NOMO-1 treated with DMSO at 0.1 percent for 48 hours (cell line): ENCODE results near the gene CDKN1B.

Source experiments
- DNase-seq: peaks from one replicate; lab custom pipeline; 2025; ENCODE audit not compliant: unreplicated experiment; lab: John Stamatoyannopoulos, UW

CDKN1B gene

GRCh38 chr12:12749433-12749832 is 32.3 kb downstream of the CDKN1B start:
- no peak for DNase-seq

DNA sequence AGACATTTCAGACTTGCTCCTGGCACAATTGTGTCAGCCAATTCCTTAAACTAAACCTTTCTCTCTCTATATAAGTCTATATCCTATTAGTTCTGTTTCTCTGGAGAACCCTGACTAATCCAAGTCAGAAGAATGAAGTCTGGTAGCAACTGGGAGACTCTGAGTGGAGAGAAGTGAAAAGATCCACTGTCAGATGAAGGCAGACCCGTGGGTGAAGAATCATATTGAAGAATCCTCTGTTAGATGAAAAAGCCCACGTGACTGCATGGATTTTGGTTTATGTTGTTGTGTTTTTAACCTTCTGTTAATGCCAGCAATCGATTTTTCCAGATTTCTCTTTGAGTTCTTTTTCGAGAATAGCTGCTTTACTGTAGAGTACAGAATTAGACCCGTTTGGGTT is 38.8 kb downstream of the CDKN1B start:
- DNase-seq: no peak

- DNase-seq: no peak
Observed at GRCh38 chr12:12757121-12757520, 40.0 kb downstream of the CDKN1B start.

DNA sequence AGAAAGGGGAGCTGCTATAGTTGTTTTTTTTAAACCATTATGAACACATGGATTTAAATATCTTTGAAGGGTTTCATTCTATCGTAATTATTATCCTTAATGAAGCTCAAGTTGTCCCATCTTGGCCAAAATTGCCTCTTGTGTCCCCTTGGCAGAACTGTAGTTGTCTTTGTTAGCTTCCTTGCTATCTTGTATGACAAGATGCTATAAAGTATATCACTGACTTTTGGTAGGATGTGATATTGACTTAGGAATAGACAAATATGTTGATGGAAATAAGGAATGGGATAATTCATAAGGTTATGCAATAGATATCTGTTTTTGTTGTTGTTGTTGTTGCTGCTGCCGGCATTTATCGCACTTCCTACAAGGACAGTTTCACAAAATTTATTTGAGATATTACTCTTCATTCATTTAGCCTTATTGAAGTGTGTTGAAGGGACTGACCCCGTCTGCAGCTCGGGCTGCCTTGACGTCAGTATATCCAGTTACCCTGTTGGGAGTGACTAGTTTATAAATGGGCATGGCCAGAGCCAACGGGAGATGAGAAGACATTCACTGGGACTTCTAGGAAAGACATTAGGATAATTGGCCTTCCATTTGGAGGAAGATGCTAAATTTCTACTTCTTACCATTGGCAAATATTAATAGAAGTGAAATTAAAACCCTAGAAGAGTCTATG is 42.2 kb downstream of the CDKN1B start:
- DNase-seq: no peak

DNA sequence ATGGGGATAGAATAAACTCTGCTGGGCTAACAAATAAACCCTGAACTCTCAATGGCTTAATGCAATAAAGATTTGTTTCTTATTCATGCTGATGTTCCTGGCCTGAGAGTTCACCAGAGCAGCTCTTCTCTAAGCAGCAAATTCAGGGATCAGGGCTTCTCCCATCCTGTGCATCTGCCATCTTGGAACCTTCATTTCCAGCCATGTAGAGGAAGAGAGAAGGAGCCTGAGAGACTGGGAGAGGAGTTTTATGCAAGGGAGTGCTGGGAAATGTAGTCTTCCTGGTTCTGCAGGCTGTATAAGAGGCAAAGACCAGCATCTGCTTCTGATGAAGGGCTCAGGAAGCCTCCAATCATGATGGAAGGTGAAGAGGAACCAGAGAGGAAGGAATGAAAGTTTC is 47.7 kb downstream of the CDKN1B start:
- DNase-seq: no peak

DNA sequence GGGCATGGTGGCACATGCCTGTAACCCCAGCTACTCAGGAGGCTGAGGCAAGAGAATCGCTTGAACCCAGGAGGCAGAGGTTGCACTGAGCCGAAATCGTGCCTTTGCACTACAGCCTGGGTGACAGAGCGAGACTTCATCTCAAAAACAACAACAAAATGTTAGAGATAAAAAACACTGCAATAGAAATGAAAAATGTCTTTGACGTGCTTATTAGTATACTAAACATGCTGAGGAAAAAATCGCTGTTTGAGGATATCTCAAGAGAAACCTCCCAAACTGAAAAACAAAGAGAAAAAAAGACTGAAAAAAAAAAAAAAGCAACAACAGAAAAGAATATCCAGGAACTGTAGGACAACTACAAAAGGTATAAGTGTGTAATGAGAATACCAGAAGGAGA is 53.1 kb downstream of the CDKN1B start:
- no peak for DNase-seq
